Activated naive CD4-positive, alpha-beta T cell treated with anti-CD3 and anti-CD28 coated beads for 36 hours (primary cell): ENCODE results near the gene TCF12. TPM values are rescaled to one million over a fixed set of nuclear protein-coding genes. Genes with fewer than 3 reads are reported as not detected.

Source experiments
- CTCF ChIA-PET: fragments of 350-600 bp; sonication (Branson Sonifier 250); formaldehyde crosslinking; loops from one replicate; lab custom pipeline; 2021; ENCODE audit warnings: antibody characterized with exemption; lab: Charles Lee
- DNase-seq: peaks from one replicate; pipeline ENCODE4 v3.0.0-alpha.2; 2020
- H3K27ac Mint-ChIP-seq: one replicate; pipeline ENCODE4 v1.8.0; 2021; ENCODE audit warnings: mild to moderate bottlenecking, mixed read lengths
- H3K27me3 Mint-ChIP-seq: one replicate; pipeline ENCODE4 v1.8.0; 2021; ENCODE audit warnings: low read depth, mixed read lengths
- H3K36me3 Mint-ChIP-seq: one replicate; pipeline ENCODE4 v1.8.0; 2021; ENCODE audit warnings: low read depth, mixed read lengths
- H3K4me1 Mint-ChIP-seq: one replicate; pipeline ENCODE4 v1.8.0; 2021; ENCODE audit warnings: low read depth, mixed read lengths
- H3K4me3 Mint-ChIP-seq: one replicate; pipeline ENCODE4 v1.8.0; 2021; ENCODE audit warnings: mild to moderate bottlenecking, moderate library complexity, mixed read lengths
- H3K9me3 Mint-ChIP-seq: one replicate; pipeline ENCODE4 v1.8.0; 2021; ENCODE audit warnings: mixed read lengths
- intact Hi-C: fragments of 100-400 bp; cut with micrococcal nuclease; formaldehyde crosslinking; loops from one replicate; pipeline ENCODE4 v1.15.1; 2023
- total RNA-seq, 2 experiments: library from RNA; stranded (reverse); gene quantifications; one replicate each; pipeline ENCODE4 v1.2.3, GENCODE V29; 2021

Gene TCF12
- total RNA-seq, 2 experiments from 2014 or later, result 65.7 to 70.7 TPM

GRCh38 chr15:57332326-57332725 lies 413.9 kb downstream of the TCF12 start:
- intact Hi-C loops, result no loop called here
- Mint-ChIP-seq H3K27ac (no peak overlapping the region), H3K36me3 (no peaks in the 10 kb centered on the region), H3K27me3 (peaks cover 1% of the 10 kb centered on the region), H3K4me3 (no peak overlapping the region), H3K9me3 (no peaks in the 10 kb centered on the region), H3K4me1 (no peaks in the 10 kb centered on the region)
- CTCF ChIA-PET, result interaction anchor here (0.9 to 1.0 kb wide), 2 partner anchors 9 to 195 kb away, joined by 3 read pairs; no protein-coding TSS in a partner anchor
- no peak for DNase-seq

DNA sequence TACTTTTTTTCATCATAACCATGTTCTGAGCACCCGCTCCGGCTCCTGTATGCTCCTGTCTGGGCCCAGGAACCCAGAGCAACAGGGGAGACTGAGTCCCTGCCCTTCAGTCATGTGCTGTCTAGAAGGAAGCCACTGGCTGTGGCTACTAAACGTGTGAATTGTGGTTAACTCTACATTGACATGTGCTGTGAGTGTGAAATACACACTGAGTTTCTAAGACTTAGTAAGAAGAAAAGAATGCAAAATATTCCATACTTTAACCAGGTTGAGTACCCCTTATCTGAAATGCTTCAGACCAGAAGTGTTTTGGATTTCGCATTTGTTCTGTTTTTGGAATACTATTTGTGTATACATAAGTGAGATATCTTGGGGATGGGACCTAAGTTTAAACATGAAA lies 415.0 kb downstream of the TCF12 start:
- H3K27ac Mint-ChIP-seq, result no peak overlapping the region
- CTCF ChIA-PET, result interaction anchor here (0.6 kb wide), 1 partner anchor 816 kb away, joined by 3 read pairs; no protein-coding TSS in a partner anchor

DNA sequence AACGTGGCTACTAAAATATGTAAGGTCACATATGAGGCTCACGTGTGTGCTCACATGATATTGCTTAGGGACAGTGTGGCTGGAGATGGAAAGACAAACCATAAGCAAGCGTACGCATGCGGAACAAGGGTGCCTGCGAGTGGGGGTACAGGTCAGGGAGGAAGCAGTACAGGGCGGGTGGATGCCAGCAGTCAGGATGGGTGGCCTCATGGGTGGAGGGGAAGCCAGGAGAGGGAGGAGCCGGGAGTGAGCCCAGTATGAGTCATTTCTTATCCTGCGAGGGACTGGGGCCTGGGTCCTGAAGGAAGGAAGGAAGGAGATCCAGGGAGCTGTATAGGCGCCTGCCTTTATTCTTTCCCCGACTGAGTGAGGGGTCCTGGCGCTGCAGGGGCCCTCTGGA lies 415.8 kb downstream of the TCF12 start:
- Mint-ChIP-seq H3K4me1 (no peaks in the 10 kb centered on the region), H3K27me3 (peaks cover 4% of the 10 kb centered on the region), H3K9me3 (no peaks in the 10 kb centered on the region), H3K36me3 (no peaks in the 10 kb centered on the region), H3K27ac (no peak overlapping the region), H3K4me3 (no peak overlapping the region)
- no peak for DNase-seq
- CTCF ChIA-PET, result interaction anchor here (1.2 kb wide), 1 partner anchor 194 kb away, joined by 3 read pairs; no protein-coding TSS in a partner anchor
- intact Hi-C loops, result no loop called here

More for the DNA sequence above, 415.0 kb downstream of the TCF12 start:
- H3K27me3 Mint-ChIP-seq, result peaks cover 4% of the 10 kb centered on the region
- intact Hi-C loops, result no loop called here
- no peak for DNase-seq
- H3K4me3 Mint-ChIP-seq, result no peak overlapping the region
- H3K9me3 Mint-ChIP-seq, result no peaks in the 10 kb centered on the region
- H3K36me3 Mint-ChIP-seq, result no peaks in the 10 kb centered on the region
- H3K4me1 Mint-ChIP-seq, result no peaks in the 10 kb centered on the region

DNA sequence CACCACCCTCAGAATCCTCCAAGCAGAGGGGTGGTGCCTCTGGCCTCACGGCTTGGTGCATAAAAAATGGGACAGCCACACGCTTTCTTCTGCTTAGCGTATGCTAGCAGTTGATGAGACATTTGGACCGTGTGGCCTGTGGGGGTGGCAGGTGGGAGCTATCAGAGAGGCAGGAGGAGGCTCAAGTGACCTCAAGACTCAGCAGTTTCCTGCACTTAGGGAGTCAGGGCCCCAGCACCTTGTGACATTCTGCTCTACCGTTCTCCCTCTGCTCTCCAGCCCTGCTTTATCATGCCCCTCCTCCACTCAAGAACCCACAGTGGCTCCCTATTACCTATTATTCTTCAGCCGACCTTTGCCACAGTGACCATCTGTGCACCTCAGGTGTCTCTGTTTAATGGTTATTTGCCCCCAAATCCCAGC lies 416.9 kb downstream of the TCF12 start:
- H3K36me3 Mint-ChIP-seq, result no peaks in the 10 kb centered on the region
- intact Hi-C loops, result no loop called here
- H3K27ac Mint-ChIP-seq, result no peak overlapping the region
- no peaks in the 10 kb centered on the region for H3K9me3 Mint-ChIP-seq
- H3K4me3 Mint-ChIP-seq, result no peak overlapping the region
- H3K4me1 Mint-ChIP-seq, result no peaks in the 10 kb centered on the region
- CTCF ChIA-PET, result interaction anchor here (1.2 kb wide), 1 partner anchor 192 kb away, joined by 3 read pairs; no protein-coding TSS in a partner anchor
- H3K27me3 Mint-ChIP-seq, result peaks cover 4% of the 10 kb centered on the region
- DNase-seq, result no peak

GRCh38 chr15:57335719-57336118 lies 417.3 kb downstream of the TCF12 start:
- no peak for DNase-seq
- Mint-ChIP-seq H3K9me3 (no peaks in the 10 kb centered on the region), H3K4me3 (no peak overlapping the region), H3K27ac (no peak overlapping the region), H3K4me1 (no peaks in the 10 kb centered on the region), H3K36me3 (no peaks in the 10 kb centered on the region), H3K27me3 (peaks cover 4% of the 10 kb centered on the region)
- intact Hi-C loops, result no loop called here
- CTCF ChIA-PET, result no interaction called here

DNA sequence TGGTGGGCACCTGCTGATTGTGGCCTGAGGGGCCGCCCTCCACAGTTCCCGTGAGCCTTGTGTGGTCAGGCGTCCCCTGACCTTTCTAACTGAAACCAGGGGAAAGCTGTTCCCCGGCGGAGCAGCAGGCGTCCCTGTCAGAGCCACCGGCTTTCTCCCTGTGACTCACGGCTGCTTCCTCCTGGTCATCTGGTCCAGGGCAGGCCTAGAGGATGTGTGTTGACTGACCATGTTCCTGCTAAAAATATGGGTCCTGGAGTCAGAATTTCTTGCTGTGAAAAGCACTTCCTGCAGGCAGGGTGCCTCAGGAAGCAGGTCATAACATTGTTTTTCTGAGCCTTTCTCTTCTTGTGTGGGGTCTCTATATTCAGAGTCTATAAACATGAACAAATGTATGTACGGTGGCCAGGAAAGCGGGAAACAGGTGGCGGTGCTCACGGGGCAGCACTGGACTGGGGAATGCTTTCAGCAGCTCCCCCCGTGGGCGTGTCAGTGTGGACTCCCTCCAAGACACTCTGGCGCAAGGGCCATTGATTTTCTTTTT lies 419.5 kb downstream of the TCF12 start:
- no peak for DNase-seq
- peaks cover 4% of the 10 kb centered on the region for H3K27me3 Mint-ChIP-seq
- no peaks in the 10 kb centered on the region for H3K9me3 Mint-ChIP-seq
- intact Hi-C loops, result no loop called here
- H3K36me3 Mint-ChIP-seq, result no peaks in the 10 kb centered on the region
- H3K4me3 Mint-ChIP-seq, result no peak overlapping the region
- H3K27ac Mint-ChIP-seq, result no peak overlapping the region
- CTCF ChIA-PET, result interaction anchor here (1.1 to 1.4 kb wide), 2 partner anchors 190 to 200 kb away, joined by 3 to 5 read pairs; no protein-coding TSS in a partner anchor
- no peaks in the 10 kb centered on the region for H3K4me1 Mint-ChIP-seq

GRCh38 chr15:57339321-57339720 lies 420.9 kb downstream of the TCF12 start:
- Mint-ChIP-seq H3K9me3 (no peaks in the 10 kb centered on the region), H3K36me3 (no peaks in the 10 kb centered on the region), H3K27me3 (peaks cover 4% of the 10 kb centered on the region), H3K4me3 (no peak overlapping the region), H3K27ac (no peak overlapping the region), H3K4me1 (no peaks in the 10 kb centered on the region)
- CTCF ChIA-PET, result interaction anchor here (2.8 to 6.3 kb wide), 2 partner anchors 189 to 203 kb away, joined by 12 to 115 read pairs; no protein-coding TSS in a partner anchor
- no peak for DNase-seq
- intact Hi-C loops, result no loop called here

Other genes starting within 250 kb of the TCF12 start
- gene ZNF280D, start 185.1 kb upstream of the TCF12 start, total RNA-seq, result 10 to 100 TPM; 13.7 to 16.8 TPM